Measurements from ENCODE around the gene PRRG2. TPM values are rescaled to one million over a fixed set of nuclear protein-coding genes. Genes with fewer than 3 reads are reported as not detected.
A peak's percentile ranks its signal among the peaks of the same experiment; 100 is the strongest.

PRRG2 gene
- total and polyA plus RNA-seq, 2 of the 13 experiments (the other 11 are each of a cell fraction or from before 2014, with no cell fraction given) = 0.66 to 0.82 TPM

DNA sequence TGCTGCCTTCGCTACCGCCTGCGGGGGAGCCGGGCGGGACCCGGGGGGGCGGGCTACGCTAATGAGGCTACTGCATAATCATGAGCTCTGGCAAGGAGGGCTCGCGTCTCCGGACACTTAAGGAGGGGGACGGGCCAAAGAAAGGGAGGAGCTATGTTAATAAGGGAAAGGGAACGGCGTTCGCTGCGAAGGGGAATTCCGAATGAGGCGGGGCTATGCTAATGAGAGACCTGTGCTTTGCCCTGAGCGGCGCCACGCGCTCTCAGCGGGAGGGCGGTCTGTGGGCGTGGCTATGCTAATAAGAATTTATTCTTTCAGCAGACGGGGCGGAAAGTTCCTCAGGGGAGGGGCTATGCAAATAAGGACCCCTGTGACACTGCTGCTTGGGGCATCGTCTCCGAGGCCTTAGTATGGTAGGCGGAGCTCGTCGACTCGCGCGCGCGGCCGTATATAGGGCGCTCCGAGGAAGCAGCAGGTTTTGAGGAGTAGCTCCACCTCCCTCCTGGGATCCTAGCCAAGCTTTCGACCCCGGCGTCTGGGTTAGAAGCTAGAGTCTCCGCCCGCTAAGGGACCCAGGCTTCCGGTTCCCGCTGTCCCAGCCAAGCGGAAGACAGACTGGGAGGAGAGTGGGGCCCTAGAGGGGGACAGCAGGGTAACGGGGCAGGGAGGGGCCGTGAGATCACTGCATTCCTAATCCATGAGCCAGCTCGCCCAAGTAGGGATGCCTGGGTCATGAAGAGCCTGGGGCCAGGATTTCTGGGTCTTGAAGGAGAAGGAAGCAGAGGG, 59.2 kb downstream of the PRRG2 start, which contains the start of gene RRAS (continued):
- TF ChIP-seq MEIS1 (CRISPR knock-in tag; IDR thresholded peaks at IDR 0.05; ENCODE audit: borderline replicate concordance) = peak; percentile 18; the same call in 1 of the 2 replicates
- TF ChIP-seq NPAS2 (CRISPR knock-in tag; IDR thresholded peaks at IDR 0.05; ENCODE audit: borderline replicate concordance) = no peak
- TF ChIP-seq, protein P1, sequence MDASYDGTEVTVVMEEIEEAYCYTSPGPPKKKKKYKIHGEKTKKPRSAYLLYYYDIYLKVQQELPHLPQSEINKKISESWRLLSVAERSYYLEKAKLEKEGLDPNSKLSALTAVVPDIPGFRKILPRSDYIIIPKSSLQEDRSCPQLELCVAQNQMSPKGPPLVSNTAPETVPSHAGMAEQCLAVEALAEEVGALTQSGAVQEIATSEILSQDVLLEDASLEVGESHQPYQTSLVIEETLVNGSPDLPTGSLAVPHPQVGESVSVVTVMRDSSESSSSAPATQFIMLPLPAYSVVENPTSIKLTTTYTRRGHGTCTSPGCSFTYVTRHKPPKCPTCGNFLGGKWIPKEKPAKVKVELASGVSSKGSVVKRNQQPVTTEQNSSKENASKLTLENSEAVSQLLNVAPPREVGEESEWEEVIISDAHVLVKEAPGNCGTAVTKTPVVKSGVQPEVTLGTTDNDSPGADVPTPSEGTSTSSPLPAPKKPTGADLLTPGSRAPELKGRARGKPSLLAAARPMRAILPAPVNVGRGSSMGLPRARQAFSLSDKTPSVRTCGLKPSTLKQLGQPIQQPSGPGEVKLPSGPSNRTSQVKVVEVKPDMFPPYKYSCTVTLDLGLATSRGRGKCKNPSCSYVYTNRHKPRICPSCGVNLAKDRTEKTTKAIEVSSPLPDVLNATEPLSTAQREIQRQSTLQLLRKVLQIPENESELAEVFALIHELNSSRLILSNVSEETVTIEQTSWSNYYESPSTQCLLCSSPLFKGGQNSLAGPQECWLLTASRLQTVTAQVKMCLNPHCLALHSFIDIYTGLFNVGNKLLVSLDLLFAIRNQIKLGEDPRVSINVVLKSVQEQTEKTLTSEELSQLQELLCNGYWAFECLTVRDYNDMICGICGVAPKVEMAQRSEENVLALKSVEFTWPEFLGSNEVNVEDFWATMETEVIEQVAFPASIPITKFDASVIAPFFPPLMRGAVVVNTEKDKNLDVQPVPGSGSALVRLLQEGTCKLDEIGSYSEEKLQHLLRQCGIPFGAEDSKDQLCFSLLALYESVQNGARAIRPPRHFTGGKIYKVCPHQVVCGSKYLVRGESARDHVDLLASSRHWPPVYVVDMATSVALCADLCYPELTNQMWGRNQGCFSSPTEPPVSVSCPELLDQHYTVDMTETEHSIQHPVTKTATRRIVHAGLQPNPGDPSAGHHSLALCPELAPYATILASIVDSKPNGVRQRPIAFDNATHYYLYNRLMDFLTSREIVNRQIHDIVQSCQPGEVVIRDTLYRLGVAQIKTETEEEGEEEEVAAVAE (CRISPR knock-in tag; IDR thresholded peaks at IDR 0.05; ENCODE audit: borderline replicate concordance) = no peak; the same call in 1 of the 2 replicates
- no peak for TF ChIP-seq U2AF2 (IDR thresholded peaks at IDR 0.05; ENCODE audit: low read depth, low read length)
- TF ChIP-seq, protein P2, sequence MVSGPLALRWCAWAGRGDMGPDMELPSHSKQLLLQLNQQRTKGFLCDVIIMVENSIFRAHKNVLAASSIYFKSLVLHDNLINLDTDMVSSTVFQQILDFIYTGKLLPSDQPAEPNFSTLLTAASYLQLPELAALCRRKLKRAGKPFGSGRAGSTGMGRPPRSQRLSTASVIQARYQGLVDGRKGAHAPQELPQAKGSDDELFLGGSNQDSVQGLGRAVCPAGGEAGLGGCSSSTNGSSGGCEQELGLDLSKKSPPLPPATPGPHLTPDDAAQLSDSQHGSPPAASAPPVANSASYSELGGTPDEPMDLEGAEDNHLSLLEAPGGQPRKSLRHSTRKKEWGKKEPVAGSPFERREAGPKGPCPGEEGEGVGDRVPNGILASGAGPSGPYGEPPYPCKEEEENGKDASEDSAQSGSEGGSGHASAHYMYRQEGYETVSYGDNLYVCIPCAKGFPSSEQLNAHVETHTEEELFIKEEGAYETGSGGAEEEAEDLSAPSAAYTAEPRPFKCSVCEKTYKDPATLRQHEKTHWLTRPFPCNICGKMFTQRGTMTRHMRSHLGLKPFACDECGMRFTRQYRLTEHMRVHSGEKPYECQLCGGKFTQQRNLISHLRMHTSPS (CRISPR knock-in tag; IDR thresholded peaks at IDR 0.05; ENCODE audit: low read depth) = no peak
- peak; percentile 73; the same call in 1 of the 2 replicates for TF ChIP-seq NCOR1 (IDR thresholded peaks at IDR 0.05; ENCODE audit: borderline replicate concordance, low read length)
- TF ChIP-seq HIVEP1 (CRISPR knock-in tag; IDR thresholded peaks at IDR 0.05) = peak; percentile 79; the same call in 1 of the 2 replicates
- TF ChIP-seq RNF2 (conservative IDR thresholded peaks at IDR 0.05; ENCODE audit: low read depth) = no peak
- TF ChIP-seq, protein P3, sequence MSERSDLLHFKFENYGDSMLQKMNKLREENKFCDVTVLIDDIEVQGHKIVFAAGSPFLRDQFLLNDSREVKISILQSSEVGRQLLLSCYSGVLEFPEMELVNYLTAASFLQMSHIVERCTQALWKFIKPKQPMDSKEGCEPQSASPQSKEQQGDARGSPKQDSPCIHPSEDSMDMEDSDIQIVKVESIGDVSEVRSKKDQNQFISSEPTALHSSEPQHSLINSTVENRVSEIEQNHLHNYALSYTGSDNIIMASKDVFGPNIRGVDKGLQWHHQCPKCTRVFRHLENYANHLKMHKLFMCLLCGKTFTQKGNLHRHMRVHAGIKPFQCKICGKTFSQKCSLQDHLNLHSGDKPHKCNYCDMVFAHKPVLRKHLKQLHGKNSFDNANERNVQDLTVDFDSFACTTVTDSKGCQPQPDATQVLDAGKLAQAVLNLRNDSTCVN (CRISPR knock-in tag; IDR thresholded peaks at IDR 0.05; ENCODE audit: borderline replicate concordance) = no peak
- TF ChIP-seq, protein P4, sequence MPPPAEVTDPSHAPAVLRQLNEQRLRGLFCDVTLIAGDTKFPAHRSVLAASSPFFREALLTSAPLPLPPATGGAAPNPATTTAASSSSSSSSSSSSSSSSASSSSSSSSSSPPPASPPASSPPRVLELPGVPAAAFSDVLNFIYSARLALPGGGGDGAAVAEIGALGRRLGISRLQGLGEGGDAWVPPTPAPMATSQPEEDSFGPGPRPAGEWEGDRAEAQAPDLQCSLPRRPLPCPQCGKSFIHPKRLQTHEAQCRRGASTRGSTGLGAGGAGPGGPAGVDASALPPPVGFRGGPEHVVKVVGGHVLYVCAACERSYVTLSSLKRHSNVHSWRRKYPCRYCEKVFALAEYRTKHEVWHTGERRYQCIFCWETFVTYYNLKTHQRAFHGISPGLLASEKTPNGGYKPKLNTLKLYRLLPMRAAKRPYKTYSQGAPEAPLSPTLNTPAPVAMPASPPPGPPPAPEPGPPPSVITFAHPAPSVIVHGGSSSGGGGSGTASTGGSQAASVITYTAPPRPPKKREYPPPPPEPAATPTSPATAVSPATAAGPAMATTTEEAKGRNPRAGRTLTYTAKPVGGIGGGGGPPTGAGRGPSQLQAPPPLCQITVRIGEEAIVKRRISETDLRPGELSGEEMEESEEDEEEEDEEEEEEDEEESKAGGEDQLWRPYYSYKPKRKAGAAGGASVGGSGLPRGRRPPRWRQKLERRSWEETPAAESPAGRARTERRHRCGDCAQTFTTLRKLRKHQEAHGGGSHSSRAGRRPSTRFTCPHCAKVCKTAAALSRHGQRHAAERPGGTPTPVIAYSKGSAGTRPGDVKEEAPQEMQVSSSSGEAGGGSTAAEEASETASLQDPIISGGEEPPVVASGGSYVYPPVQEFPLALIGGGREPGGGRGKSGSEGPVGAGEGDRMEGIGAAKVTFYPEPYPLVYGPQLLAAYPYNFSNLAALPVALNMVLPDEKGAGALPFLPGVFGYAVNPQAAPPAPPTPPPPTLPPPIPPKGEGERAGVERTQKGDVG (CRISPR knock-in tag; IDR thresholded peaks at IDR 0.05; ENCODE audit: borderline replicate concordance) = no peak
- TF ChIP-seq ZFP41 (CRISPR knock-in tag; IDR thresholded peaks at IDR 0.05; ENCODE audit: borderline replicate concordance) = no peak
- TF ChIP-seq, protein P5, sequence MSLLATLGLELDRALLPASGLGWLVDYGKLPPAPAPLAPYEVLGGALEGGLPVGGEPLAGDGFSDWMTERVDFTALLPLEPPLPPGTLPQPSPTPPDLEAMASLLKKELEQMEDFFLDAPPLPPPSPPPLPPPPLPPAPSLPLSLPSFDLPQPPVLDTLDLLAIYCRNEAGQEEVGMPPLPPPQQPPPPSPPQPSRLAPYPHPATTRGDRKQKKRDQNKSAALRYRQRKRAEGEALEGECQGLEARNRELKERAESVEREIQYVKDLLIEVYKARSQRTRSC (CRISPR knock-in tag; IDR thresholded peaks at IDR 0.05; ENCODE audit: low read depth) = no peak

Measured in HepG2 (cell line).